ENCODE data around the gene TGFB2. TPM values are rescaled to one million over a fixed set of nuclear protein-coding genes. Genes with fewer than 3 reads are reported as not detected.

The TGFB2 gene
- total RNA-seq, 4 donors from 2014 or later: 5.3 to 12.6 (median 6.1) TPM

DNA sequence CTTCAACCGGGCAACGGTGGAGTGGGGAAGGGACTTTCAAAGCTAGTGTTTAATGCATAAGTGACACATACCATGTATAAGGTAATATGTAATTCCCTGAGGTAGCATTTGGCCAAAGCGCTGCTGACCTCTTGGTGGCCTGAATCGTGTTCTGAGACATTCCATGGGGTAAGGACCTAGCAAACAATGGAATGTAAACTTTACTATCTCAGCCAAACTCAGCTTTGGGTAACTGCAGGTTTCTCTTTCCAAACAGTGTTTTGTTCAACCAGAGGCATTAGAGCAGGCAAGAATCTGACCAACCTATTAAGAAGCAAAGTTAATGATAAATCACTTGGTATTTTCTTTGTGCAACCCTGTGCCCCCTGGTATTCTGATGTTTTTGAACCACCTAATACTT lies 22.0 kb downstream of the TGFB2 start:
- Histone ChIP-seq H3K4me3 (no peak overlapping the region), H3K4me1 (peaks cover 21 to 94% (median 91%) of the 10 kb centered on the region in 4 donors), H3K36me3 (peaks cover 0 to 4% (median 0%) of the 10 kb centered on the region in 4 donors), H3K27ac (replicated peaks in 1 of 4) (peak overlapping the region; percentile 67 to 79 (median 73)), H3K27me3 (peaks cover 0 to 3% (median 0%) of the 10 kb centered on the region in 4 donors), H3K9me3 (no peaks in the 10 kb centered on the region)
- no peak for DNase-seq (ENCODE audit: extremely low spot score)
- intact Hi-C loops (cut with DNase I): no loop called here
- TF ChIP-seq POLR2AphosphoS5 (IDR thresholded peaks at IDR 0.05): no peak
- WGBS: 35% methylated on average over 4 of the region's 4 CpGs

DNA sequence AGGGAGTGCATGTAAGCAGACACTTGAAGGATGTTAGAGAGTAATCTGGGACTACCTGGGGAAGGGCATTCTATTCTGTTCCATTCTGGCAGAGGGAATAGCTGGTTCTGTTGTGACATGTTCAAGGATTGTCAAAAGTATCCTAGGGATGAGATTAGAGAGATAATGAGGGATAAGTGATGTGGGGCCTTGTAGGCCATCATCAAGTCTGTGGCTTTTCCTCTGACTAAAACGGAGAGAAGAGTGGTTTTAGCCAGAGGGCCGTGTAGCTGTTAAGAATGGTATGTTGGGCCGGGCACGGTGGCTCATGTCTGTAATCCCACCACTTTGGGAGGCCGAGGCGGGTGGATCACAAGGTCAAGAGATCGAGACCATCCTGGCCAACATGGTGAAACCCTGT lies 23.6 kb downstream of the TGFB2 start:
- Histone ChIP-seq H3K27ac (replicated peaks in 1 of 4) (peak overlapping the region in 2 of 4 donors; percentile 67 to 76), H3K9me3 (no peaks in the 10 kb centered on the region), H3K4me1 (peaks cover 32 to 88% (median 87%) of the 10 kb centered on the region in 4 donors), H3K36me3 (peaks cover 0 to 4% (median 0%) of the 10 kb centered on the region in 4 donors), H3K27me3 (peaks cover 0 to 3% (median 0%) of the 10 kb centered on the region in 4 donors), H3K4me3 (no peak overlapping the region)
- DNase-seq (ENCODE audit: extremely low spot score): no peak
- TF ChIP-seq, protein P1, sequence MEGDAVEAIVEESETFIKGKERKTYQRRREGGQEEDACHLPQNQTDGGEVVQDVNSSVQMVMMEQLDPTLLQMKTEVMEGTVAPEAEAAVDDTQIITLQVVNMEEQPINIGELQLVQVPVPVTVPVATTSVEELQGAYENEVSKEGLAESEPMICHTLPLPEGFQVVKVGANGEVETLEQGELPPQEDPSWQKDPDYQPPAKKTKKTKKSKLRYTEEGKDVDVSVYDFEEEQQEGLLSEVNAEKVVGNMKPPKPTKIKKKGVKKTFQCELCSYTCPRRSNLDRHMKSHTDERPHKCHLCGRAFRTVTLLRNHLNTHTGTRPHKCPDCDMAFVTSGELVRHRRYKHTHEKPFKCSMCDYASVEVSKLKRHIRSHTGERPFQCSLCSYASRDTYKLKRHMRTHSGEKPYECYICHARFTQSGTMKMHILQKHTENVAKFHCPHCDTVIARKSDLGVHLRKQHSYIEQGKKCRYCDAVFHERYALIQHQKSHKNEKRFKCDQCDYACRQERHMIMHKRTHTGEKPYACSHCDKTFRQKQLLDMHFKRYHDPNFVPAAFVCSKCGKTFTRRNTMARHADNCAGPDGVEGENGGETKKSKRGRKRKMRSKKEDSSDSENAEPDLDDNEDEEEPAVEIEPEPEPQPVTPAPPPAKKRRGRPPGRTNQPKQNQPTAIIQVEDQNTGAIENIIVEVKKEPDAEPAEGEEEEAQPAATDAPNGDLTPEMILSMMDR (IDR thresholded peaks at IDR 0.05): no peak
- TF ChIP-seq EP300 (IDR thresholded peaks at IDR 0.05) (no peak), POLR2AphosphoS5 (IDR thresholded peaks at IDR 0.05) (no peak), POLR2A (IDR thresholded peaks at IDR 0.05; ENCODE audit: low read depth) (no peak)
- intact Hi-C loops (cut with DNase I): no loop called here
- WGBS: 98% methylated on average over 7 of the region's 7 CpGs

DNA sequence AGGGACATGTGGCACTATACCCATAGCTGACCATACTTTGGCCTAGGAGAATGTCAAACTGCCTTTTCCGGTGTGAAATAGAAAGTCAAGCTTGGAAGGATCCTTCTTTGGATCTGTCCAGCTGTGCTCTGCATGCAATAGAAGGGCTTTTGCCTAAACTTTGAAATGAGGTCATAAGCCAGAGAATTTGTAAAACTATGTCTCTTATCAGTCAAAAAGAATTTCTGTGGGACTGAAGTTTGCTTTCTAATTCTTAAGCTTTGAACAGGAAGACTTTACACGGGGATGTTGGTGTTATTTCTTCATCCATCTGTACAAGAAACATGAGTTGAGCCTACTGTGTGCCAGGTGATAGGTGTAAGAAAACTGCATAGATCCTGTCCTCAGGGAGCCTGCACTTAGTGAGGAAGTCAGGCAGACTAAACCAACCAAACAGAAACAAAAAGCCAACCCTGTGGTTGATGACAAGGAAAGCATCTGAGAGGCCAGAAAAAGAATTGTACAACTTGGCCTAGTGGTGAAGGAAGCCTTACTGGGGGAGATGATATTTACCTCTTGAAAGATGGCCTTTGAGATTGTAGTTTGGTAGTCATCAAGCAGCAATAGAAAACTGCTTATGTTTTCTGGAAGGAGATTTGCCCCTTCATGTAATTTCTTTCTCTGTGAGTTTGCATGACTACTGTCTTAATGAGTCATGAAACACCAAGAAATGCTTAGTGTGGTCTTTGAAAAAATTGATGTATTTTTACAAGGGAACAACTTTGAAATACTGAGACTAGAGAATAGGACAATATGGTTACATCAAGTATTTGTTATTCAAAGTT lies 24.8 kb downstream of the TGFB2 start:
- intact Hi-C loops (cut with DNase I): no loop called here
- H3K27ac ChIP-seq (replicated peaks in 1 of 4): peak overlapping the region; percentile 14 to 46 (median 31)
- H3K4me1 ChIP-seq: peaks cover 37 to 88% (median 87%) of the 10 kb centered on the region in 4 donors
- no peak for DNase-seq (ENCODE audit: extremely low spot score)
- H3K4me3 ChIP-seq: no peak overlapping the region
- TF ChIP-seq EP300 (IDR thresholded peaks at IDR 0.05) (no peak), POLR2A (IDR thresholded peaks at IDR 0.05; ENCODE audit: low read depth) (no peak), POLR2AphosphoS5 (IDR thresholded peaks at IDR 0.05) (no peak)
- TF ChIP-seq, protein P1 (IDR thresholded peaks at IDR 0.05): no peak
- no peaks in the 10 kb centered on the region for H3K27me3 ChIP-seq
- 56% methylated on average over 2 of the region's 2 CpGs for WGBS
- no peaks in the 10 kb centered on the region for H3K9me3 ChIP-seq
- H3K36me3 ChIP-seq: peaks cover 0 to 4% (median 0%) of the 10 kb centered on the region in 4 donors

DNA sequence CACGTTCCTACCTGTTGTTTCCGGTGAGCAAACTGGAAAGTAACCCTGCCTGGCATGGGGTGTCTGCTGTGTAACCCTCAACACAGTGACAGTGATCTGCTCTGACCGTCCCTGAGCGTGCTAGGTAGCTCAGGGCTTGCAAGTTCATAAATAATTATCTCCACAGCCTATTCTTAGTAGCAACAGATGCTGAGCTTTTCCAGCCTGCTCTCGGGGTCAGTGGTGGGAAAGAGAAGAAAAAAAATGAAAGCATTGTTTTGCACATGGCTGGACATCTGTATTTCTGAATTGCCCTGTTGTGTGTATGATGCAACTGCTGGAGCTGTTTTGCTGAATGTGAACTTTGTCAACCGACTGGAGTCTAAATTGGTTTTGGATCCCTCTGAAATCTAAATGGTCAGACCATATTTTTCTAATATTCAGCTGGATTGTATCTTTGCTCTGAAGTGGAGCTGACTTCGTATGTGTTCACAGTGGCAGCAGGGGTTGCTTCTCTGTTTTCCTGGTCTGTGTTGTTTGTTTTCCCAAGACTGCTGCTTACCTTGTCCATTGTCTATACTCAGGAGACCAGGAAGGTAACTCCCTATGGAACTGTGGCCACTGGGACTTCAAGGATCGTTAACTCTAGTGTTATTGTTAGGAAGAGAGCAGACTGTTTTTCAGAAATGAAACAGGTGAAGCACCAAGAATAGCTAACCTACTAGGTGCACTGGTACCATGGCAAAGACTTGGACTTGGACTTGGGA lies 27.0 kb downstream of the TGFB2 start:
- intact Hi-C loops (cut with DNase I): no loop called here
- H3K4me3 ChIP-seq: no peak overlapping the region
- H3K27ac ChIP-seq (replicated peaks in 1 of 4): peak overlapping the region in 2 of 4 donors; percentile 35 to 38
- H3K9me3 ChIP-seq: no peaks in the 10 kb centered on the region
- DNase-seq (ENCODE audit: extremely low spot score): no peak
- WGBS: 50% methylated on average over 8 of the region's 8 CpGs
- H3K27me3 ChIP-seq: no peaks in the 10 kb centered on the region
- H3K36me3 ChIP-seq: peaks cover 0 to 4% (median 0%) of the 10 kb centered on the region in 4 donors
- TF ChIP-seq POLR2A (IDR thresholded peaks at IDR 0.05; ENCODE audit: low read depth) (no peak), POLR2AphosphoS5 (IDR thresholded peaks at IDR 0.05) (no peak), EP300 (IDR thresholded peaks at IDR 0.05) (no peak)
- TF ChIP-seq, protein P1 (IDR thresholded peaks at IDR 0.05): no peak
- peaks cover 42 to 77% (median 72%) of the 10 kb centered on the region in 4 donors for H3K4me1 ChIP-seq
